GM18502 (cell line): ENCODE measurements around the gene PLSCR2.
A peak's percentile ranks its signal among the peaks of the same experiment; 100 is the strongest.
"Not testable (repeated sequence)": the region's sequence is repeated elsewhere in the genome, so short reads cannot be mapped to it uniquely, and the experiment has no call there.

Experiments
- ATAC-seq: cut with Tn5 transposase; IDR thresholded peaks from one replicate; pipeline ENCODE4 v1.9.1; 2021; ENCODE audit warnings: mild to moderate bottlenecking; ENCODE audit not compliant: unreplicated experiment, poor library complexity

The PLSCR2 gene

GRCh38 chr3:146469150-146470017 is at the start of gene PLSCR2:
Gene PLSCR2, minus strand, starts transcription at chr3:146469561. Its CDS starts 9,657 bp downstream, at chr3:146459904.
- peak; percentile 99 for ATAC-seq

GRCh38 chr3:146517684-146518435 is 48.5 kb upstream of the PLSCR2 start:
- ATAC-seq, result no peak

GRCh38 chr3:146513386-146514051 is 44.2 kb upstream of the PLSCR2 start:
- peak; percentile 44 for ATAC-seq

- no peak for ATAC-seq
These were observed 42.2 kb upstream of the PLSCR2 start for GRCh38 chr3:146511402-146512134.

GRCh38 chr3:146507331-146508120 is 38.2 kb upstream of the PLSCR2 start:
- ATAC-seq, result no peak

- ATAC-seq, result no peak
These were observed 36.2 kb upstream of the PLSCR2 start for GRCh38 chr3:146505516-146505915.

- ATAC-seq, result no peak
These were observed 35.3 kb upstream of the PLSCR2 start for GRCh38 chr3:146504498-146505197.

GRCh38 chr3:146503461-146504202 is 34.3 kb upstream of the PLSCR2 start:
- ATAC-seq, result peak; percentile 99

- no peak for ATAC-seq
These were observed 33.6 kb upstream of the PLSCR2 start for GRCh38 chr3:146502887-146503460.

- ATAC-seq, result no peak
These were observed 32.4 kb upstream of the PLSCR2 start for GRCh38 chr3:146501752-146502151.

GRCh38 chr3:146499701-146500100 is 30.3 kb upstream of the PLSCR2 start:
- no peak for ATAC-seq

GRCh38 chr3:146498002-146498736 is 28.8 kb upstream of the PLSCR2 start:
- no peak for ATAC-seq

GRCh38 chr3:146497145-146497843 is 27.9 kb upstream of the PLSCR2 start:
- ATAC-seq, result not testable (repeated sequence)

- ATAC-seq, result no peak
These were observed 27.4 kb upstream of the PLSCR2 start for GRCh38 chr3:146496726-146497125.

GRCh38 chr3:146496251-146496650 is 26.9 kb upstream of the PLSCR2 start:
- ATAC-seq, result no peak

- no peak for ATAC-seq
These were observed 24.4 kb upstream of the PLSCR2 start for GRCh38 chr3:146493761-146494160.

- no peak for ATAC-seq
These were observed 23.9 kb upstream of the PLSCR2 start for GRCh38 chr3:146493221-146493620.
